ENCODE results near the gene KRT80.

GRCh38 chr12:52130711-52131110 lies 61.1 kb downstream of the KRT80 start:
- TF ChIP-seq POLR2AphosphoS5 (IDR thresholded peaks at IDR 0.05), result no peak
- TF ChIP-seq, protein P1, sequence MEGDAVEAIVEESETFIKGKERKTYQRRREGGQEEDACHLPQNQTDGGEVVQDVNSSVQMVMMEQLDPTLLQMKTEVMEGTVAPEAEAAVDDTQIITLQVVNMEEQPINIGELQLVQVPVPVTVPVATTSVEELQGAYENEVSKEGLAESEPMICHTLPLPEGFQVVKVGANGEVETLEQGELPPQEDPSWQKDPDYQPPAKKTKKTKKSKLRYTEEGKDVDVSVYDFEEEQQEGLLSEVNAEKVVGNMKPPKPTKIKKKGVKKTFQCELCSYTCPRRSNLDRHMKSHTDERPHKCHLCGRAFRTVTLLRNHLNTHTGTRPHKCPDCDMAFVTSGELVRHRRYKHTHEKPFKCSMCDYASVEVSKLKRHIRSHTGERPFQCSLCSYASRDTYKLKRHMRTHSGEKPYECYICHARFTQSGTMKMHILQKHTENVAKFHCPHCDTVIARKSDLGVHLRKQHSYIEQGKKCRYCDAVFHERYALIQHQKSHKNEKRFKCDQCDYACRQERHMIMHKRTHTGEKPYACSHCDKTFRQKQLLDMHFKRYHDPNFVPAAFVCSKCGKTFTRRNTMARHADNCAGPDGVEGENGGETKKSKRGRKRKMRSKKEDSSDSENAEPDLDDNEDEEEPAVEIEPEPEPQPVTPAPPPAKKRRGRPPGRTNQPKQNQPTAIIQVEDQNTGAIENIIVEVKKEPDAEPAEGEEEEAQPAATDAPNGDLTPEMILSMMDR (IDR thresholded peaks at IDR 0.05), result no peak
